Mononuclear cell (primary cell): Measurements from ENCODE around the gene DDX28. TPM values are rescaled to one million over a fixed set of nuclear protein-coding genes. Genes with fewer than 3 reads are reported as not detected.
"Not testable (repeated sequence)": the region's sequence is repeated elsewhere in the genome, so short reads cannot be mapped to it uniquely, and the experiment has no call there.

Source experiments
- H3K27me3 ChIP-seq: 2 replicates; pipeline ENCODE4 v1.6.0; 2011; ENCODE audit warnings: low read length, control low read depth; ENCODE audit not compliant: insufficient read depth
- H3K4me1 ChIP-seq: 2 replicates; pipeline ENCODE4 v1.5.1; 2011; ENCODE audit warnings: mild to moderate bottlenecking, low read length, control low read depth; ENCODE audit not compliant: insufficient read depth
- H3K4me3 ChIP-seq: 2 replicates; pipeline ENCODE4 v1.5.1; 2011; ENCODE audit warnings: mild to moderate bottlenecking, low read length, moderate library complexity
- H3K9me3 ChIP-seq: 2 replicates; pipeline ENCODE4 v1.5.1; 2011; ENCODE audit warnings: low read depth, mild to moderate bottlenecking, control low read depth, low read length
- total RNA-seq: library from RNA; depleted of rRNA; stranded (reverse); fragments of >200 nt; gene quantifications from one replicate; pipeline ENCODE4 v1.2.3, GENCODE V29; 2012

DDX28 gene
- total RNA-seq, 1 donor, result 29.7 TPM

DNA sequence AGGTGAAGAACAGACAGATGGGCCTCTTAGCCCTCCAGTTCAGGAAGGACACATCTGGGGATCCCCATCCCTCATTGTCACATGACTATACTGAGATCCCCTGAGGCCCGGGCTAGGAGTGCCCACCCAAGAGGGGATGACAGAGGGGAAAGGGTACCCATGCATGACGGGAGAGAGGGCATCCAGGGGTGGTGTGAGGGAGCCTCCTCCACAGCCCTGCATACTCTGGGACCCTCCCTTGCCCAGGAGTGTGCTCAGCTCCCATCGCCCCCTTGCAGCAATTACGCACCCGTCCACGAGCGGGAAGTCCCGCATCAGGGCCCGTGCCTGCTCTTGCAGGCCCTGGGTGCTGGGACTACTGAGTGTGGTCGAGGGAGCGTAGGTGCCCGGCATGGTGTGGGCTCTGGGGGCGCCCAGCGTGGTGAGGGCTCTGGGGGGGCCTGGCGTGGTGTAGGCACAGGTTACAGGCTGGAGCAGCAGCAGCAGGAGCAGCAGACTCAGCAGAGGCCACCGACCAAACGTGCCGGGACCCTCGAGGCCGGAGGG is 30.3 kb downstream of the DDX28 start:
- Histone ChIP-seq H3K27me3 (no peaks in the 10 kb centered on the region), H3K4me3 (no peak overlapping the region), H3K4me1 (peaks cover 63% of the 10 kb centered on the region), H3K9me3 (no peaks in the 10 kb centered on the region)

DNA sequence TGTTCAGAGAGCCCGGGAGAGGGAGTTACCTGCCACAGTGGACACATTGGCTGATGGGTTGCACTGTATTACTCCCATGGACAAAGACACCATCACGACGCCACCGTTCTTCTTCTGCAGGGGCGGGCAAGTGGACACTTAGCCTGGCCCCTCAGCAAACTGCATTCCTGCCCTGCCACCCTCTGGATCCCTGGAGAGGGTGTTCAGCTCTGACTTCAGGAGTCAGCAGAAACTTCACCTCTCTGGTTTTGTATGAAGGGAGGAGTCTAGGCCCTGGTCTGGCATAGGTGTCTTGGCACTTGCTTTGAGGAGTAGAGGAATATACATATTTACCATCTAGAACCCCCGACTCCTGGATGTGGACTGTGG is 33.0 kb downstream of the DDX28 start:
- H3K4me1 ChIP-seq, result peaks cover 51% of the 10 kb centered on the region
- no peaks in the 10 kb centered on the region for H3K9me3 ChIP-seq
- no peak overlapping the region for H3K4me3 ChIP-seq
- no peaks in the 10 kb centered on the region for H3K27me3 ChIP-seq

DNA sequence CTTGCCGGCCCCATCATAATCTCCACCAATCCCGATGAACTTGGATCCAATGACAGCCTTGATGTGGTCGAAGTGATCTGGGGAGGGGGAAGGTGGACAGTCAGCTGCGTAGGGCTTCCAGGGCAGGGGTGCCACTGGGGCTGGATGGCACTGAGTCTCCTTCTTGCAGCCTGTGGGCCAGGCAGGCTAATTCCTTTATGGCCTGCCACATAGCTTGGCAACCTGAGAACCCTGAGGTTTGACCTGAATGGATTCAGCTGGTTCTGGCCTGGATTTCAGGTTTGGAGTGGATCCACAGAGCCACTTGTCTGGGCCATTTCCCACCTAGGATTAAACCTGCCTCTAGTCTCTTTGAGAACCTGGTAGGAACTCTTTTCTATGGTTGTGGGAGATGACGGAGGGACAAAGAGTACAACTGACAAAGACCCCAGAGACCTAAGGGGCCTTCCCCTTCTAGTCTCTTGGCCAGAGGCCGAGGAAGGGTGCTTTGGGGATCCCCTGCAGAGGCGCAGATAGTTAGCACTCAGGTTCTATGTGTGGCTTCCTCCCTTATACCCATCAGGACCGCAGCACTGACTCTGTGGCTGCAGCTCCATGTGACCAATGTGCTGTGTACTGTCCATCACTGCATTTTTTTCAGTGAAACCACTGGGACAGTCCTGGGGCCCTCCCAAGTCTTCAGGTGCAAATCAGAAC is 33.6 kb downstream of the DDX28 start:
- H3K4me1 ChIP-seq, result peaks cover 51% of the 10 kb centered on the region

DNA sequence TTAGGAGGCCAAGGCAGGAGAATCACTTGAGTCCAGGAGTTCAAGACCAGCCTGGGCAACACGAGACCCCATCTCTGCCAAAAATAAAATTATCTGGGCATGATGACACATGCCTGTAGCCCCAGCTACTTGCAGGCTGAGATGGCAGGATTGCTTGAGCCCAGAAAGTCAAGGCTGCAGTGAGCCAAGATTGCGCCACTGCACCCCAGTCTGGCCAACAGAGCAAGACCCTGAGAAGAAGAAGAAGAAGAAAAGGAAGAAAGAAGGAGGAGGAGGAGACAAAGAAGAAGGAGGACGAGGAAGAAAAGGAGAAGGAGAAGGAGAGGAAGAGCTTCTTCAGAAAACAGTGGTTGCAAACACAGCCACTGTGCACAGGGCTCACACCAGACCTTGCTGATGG is 34.4 kb downstream of the DDX28 start:
- no peaks in the 10 kb centered on the region for H3K27me3 ChIP-seq
- no peak overlapping the region for H3K4me3 ChIP-seq
- H3K9me3 ChIP-seq, result no peaks in the 10 kb centered on the region
- H3K4me1 ChIP-seq, result peaks cover 52% of the 10 kb centered on the region

More for the DNA sequence above, 33.6 kb downstream of the DDX28 start:
- Histone ChIP-seq H3K9me3 (no peaks in the 10 kb centered on the region), H3K27me3 (no peaks in the 10 kb centered on the region), H3K4me3 (no peak overlapping the region)

DNA sequence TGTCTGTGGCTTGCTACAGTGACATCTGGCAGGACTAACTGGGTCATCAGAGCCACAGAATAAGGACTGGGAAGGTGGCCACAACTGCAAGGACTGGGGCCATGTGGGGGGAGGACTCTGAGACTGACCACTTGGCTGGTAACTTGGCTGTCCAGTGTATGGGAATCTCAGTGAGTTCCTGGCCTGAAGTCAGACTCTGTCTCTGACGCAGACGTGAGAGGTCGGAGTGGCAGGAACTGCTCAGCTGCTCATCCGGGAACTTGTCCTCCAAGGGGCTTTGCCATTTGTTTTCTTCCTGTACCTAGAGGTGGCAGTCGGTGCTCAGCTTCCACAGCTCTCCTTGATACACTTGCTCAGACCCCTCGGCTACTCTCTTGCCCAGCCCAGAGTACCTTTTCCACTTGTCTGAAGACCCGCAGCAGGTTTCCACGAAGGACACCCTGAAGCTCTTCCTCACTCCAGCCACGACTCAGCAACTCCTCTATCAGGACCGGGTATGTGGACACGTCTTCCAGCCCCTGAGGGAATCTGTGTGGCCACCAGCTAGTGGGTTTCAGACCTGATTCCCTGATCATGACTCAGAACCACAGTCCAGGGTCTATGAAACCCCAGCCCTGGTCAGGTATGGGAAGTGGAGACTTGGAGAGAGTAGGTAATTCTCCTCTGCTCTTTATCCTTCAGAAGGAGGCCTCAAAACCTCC is 35.4 kb downstream of the DDX28 start:
- H3K4me3 ChIP-seq, result no peak overlapping the region
- H3K4me1 ChIP-seq, result peaks cover 47% of the 10 kb centered on the region
- H3K9me3 ChIP-seq, result no peaks in the 10 kb centered on the region
- H3K27me3 ChIP-seq, result no peaks in the 10 kb centered on the region

DNA sequence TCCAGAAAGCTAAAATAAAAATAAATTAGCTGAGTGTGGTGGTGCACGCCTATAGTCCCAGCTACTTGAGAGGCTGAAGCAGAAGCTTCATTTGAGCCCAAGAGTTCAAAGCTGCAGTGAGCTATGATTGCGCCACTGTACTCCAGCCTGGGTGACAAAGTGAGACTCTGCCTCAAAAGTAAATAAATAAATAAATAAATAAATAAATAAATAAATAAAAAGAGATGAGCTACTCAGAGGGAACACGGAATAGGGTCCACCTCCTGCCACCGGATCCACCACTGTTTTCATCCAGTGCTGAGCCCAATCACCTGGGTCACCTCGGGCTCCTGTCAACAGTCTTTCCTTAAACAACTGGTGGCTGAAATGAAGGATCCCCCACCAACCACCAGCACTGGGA is 36.1 kb downstream of the DDX28 start:
- Histone ChIP-seq H3K4me1 (peaks cover 40% of the 10 kb centered on the region), H3K9me3 (no peaks in the 10 kb centered on the region), H3K27me3 (no peaks in the 10 kb centered on the region), H3K4me3 (no peak overlapping the region)

DNA sequence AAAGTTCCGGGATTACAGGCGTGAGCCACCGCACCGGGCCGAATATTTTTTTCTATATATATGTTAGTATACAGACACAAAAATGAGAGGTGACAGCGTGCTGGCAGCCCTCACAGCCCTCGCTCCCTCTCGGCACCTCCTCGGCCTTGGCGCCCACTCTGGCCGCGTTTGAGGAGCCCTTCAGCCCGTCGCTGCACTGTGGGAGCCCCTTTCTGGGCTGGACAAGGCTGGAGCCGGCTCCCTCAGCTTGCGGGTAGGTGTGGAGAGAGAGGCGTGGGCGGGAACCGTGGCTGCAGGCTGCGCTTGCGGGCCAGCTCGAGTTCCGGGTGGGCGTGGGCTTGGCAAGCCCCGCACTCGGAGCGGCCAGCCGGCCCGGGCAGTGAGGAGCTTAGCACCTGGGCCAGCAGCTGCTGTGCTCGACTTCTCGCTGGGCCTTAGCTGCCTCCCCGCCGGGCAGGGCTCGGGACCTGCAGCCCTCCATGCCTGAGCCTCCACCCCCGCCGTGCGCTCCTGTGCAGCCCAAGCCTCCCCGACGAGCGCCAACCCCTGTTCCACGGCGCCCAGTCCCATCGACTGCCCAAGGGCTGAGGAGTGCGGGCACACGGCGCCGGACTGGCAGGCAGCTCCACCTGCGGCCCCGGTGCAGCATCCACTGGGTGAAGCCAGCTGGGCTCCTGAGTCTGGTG is 40.9 kb downstream of the DDX28 start:
- Histone ChIP-seq H3K9me3 (no peaks in the 10 kb centered on the region), H3K4me3 (no peak overlapping the region), H3K4me1 (peaks cover 30% of the 10 kb centered on the region), H3K27me3 (no peaks in the 10 kb centered on the region)

- H3K4me3 ChIP-seq, result no peak within 1 kb of the TSS
- no peaks in the 10 kb centered on the region for H3K27me3 ChIP-seq
- peaks cover 20% of the 10 kb centered on the region for H3K4me1 ChIP-seq
- no peaks in the 10 kb centered on the region for H3K9me3 ChIP-seq
Observed at GRCh38 chr16:67979955-67980678, 42.9 kb downstream of the DDX28 start, which contains the start of gene DPEP3. TSS of gene DPEP3 (minus strand) at chr16:67980499. CDS start at chr16:67980380, 119 bp downstream.

DNA sequence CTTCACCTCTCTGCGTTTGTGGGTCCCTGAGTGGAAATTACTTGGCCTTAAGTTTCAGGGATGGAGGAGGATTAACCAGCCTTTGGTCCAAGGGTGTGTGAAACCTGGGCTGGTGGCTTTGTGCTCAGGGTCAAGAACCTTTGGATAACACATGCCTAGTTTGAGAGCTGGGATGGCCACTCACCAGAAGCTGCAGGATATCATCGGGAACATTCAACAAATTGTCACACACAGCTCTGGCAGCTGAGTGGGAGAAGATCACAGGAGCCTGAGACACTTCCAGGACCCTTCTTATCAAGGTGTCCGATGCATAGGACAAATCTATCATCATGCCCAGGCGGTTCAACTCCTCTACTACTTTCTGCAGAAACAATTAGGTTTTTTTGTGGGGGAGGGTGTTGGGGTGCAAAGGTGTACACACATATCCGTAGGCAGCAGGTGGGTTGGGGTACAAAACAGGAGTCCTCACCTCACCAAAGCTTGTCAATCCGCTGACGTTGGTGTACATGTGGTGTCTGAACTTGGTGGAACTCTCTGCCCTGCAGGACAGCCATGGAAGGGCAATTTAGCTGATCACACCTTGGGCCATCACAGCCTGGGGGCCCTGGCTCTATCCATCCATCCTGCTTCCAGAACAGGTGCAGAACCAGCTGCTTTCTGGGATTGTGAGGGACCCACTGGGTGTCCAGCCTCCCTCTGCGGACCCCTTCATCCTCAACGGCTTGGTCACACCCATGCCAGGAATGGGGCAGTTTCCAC is 45.4 kb downstream of the DDX28 start:
- Histone ChIP-seq H3K27me3 (no peaks in the 10 kb centered on the region), H3K9me3 (no peaks in the 10 kb centered on the region), H3K4me3 (no peak overlapping the region), H3K4me1 (no peaks in the 10 kb centered on the region)

DNA sequence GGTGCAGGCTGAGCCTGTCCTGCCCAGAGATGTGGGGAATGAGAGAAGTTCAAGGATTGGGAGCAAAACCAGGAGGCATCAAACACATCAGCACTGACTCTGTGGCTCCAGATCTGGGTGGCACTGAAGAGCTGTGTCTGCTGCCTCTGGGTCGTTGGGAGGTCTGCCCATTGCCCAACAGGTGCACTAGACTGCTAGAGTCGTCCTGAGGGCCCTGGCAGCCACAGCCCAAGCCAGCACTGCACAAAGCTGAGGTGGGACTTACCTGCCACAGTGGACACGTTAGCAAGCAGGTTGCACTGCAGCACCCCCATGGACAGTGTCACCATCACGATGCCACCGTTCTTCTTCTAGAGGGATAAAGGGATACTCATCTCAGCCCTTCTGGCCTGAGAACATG is 46.0 kb downstream of the DDX28 start:
- Histone ChIP-seq H3K9me3 (no peaks in the 10 kb centered on the region), H3K4me3 (no peak overlapping the region), H3K4me1 (no peaks in the 10 kb centered on the region), H3K27me3 (no peaks in the 10 kb centered on the region)

DNA sequence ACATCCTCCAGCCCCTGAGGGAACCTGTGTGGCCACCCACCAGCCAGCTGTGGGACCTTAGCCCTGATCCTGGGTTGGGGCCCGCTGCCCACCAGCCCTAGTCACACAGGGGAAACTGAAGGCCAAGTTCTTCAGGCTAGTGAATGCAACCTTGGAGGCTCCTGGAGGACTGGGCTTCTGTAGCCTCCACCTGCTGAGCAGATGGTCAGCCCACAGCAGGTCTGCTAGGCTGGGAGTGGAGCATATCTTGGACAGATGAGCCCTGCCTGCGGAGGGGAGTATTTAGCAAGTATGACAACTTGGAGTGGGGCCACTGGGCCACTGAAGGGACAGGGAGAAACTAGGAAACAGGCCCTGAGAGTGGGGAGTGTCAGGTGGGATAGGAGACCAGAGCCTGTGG is 46.8 kb downstream of the DDX28 start:
- Histone ChIP-seq H3K4me1 (no peaks in the 10 kb centered on the region), H3K4me3 (no peak overlapping the region), H3K9me3 (no peaks in the 10 kb centered on the region), H3K27me3 (no peaks in the 10 kb centered on the region)

- H3K4me1 ChIP-seq, result no peaks in the 10 kb centered on the region
- H3K9me3 ChIP-seq, result no peaks in the 10 kb centered on the region
- no peaks in the 10 kb centered on the region for H3K27me3 ChIP-seq
- H3K4me3 ChIP-seq, result no peak overlapping the region
Observed at GRCh38 chr16:67975321-67976105, 47.5 kb downstream of the DDX28 start.

GRCh38 chr16:67972285-67972684 is 50.7 kb downstream of the DDX28 start:
- H3K4me3 ChIP-seq, H3K27me3 ChIP-seq, H3K9me3 ChIP-seq: not testable (repeated sequence)
- peaks cover 11% of the 10 kb centered on the region for H3K4me1 ChIP-seq

DNA sequence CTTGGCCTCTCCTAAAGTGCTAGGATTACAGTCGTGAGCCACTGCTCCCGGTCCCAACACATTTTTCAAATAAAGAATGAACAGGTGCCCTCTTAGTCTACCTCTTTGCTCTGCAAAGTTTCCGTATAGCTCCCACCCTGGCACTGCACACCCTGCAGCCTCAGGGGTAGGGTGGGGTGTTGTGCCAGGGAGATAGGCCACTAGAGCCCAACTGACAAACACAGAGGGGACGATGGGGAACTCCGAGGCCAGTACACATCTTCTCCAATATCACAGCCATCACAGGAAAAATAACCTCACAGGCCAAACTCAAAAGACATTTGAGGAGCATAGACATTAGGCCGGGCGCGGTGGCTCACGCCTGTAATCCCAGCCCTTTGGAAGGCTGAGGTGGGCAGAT is 51.9 kb downstream of the DDX28 start:
- Histone ChIP-seq H3K9me3 (no peaks in the 10 kb centered on the region), H3K27me3 (no peaks in the 10 kb centered on the region)

More for the DNA sequence above, 51.9 kb downstream of the DDX28 start:
- H3K4me1 ChIP-seq, result peaks cover 20% of the 10 kb centered on the region
- H3K4me3 ChIP-seq, result no peak overlapping the region
